Glomerular endothelial cell (primary cell): Measurements from ENCODE around the gene RHOXF1. TPM values are rescaled to one million over a fixed set of nuclear protein-coding genes. Genes with fewer than 3 reads are reported as not detected.
"Not testable (repeated sequence)": the region's sequence is repeated elsewhere in the genome, so short reads cannot be mapped to it uniquely, and the experiment has no call there.

ENCODE experiments used
- DNase-seq: peaks from one replicate; pipeline ENCODE4 v3.0.0-alpha.2; 2011; ENCODE audit warnings: low read depth, low spot score; ENCODE audit errors: extremely low read depth
- total RNA-seq: library from RNA; depleted of rRNA; stranded (reverse); fragments of >200 nt; gene quantifications from 2 replicates; pipeline ENCODE4 v1.2.3, GENCODE V29; 2015

RHOXF1 gene
- total RNA-seq = not detected in 2 replicates

- no peak for DNase-seq
These were observed at the start of gene RHOXF1 for GRCh38 chrX:120115438-120115963. TSS of gene RHOXF1 (minus strand) at chrX:120115913. CDS start at chrX:120115862, 51 bp downstream.

- DNase-seq = not testable (repeated sequence)
These were observed 43.4 kb upstream of the RHOXF1 start for GRCh38 chrX:120159086-120159485.

DNA sequence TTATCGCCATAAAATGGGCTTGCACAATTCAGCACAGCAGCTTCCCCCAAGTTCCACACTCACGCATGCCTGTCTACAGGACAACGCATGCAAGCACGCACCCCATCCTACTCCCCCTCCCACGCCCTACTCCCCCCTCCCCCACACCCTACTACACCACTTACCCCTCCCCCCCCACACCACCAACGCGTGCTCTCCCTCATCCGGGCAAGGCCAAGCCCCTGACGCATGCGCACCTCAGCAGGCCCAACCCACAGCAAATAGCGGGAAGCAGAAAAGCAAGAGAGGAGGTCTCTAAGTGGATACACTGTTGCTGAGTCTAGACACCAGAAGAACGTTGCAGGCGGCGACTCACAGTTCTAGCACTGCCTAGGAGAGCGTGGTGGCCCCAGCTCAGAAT is 42.6 kb upstream of the RHOXF1 start, which contains the start of gene RHOXF2:
Gene RHOXF2, plus strand, starts transcription at position 301 of the 400 bp plus-strand sequence. CDS start 138 bp downstream, outside the sequence.
- DNase-seq = not testable (repeated sequence)

DNA sequence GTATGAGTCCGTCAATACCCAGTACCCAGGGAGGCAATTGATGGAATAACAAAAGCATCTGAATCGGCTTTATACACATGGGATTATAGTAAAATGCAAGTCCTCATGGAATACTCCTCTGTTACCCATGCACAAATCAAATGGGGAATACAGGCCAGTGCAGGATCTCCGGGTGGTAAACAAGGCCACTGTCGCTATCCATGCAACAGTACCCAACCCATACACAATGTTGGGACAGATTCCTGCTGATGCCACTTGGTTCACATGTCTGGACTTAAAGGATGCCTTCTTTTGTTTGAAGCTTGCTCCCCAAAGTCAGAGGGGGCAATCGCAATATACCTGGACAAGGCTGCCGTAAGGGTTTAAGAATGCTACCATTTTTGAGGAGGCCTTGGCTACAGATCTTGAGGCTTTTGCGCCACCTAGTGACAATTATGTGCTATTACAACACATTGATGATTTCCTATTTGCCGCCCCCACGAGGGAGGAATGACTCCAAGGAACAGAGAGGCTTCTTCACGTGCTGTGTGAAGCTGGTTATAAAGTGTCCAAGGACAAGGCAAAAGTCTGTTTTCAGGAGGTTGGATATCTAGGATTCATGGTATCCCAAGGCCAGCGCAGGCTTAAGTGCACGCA is 34.5 kb upstream of the RHOXF1 start:
- DNase-seq = not testable (repeated sequence)

- DNase-seq = no peak
These were observed 31.8 kb upstream of the RHOXF1 start for GRCh38 chrX:120147537-120147936.

- DNase-seq = not testable (repeated sequence)
These were observed 30.6 kb upstream of the RHOXF1 start for GRCh38 chrX:120146323-120146722.

DNA sequence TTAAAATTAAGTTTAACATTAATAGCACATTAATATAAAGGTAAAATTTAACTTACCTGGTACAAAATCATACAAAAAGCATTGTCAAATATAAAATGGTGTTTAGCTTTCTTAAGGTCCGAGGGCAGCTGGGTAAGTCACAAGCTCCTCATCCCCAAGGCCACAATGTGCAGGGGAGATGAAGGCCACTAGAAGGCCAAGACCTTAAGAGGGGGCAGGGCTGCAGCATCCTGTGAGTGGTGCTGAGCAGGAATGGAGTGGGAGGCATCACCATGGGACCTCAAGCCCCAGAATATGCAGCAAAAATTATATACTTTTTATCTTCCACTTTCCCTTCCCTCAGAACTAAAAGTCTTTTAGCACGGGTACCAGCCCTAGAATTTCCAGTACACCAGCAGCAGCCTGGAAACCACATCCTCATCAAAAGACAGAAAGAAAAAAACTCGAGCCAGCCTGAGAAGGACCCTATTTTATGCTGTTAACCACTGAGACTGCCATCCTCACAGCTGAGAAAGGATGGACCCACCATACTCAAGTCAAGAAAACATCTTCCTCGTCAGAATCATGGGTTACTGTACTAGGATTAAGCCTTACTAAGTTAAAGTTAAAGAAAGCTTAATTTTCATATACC is 29.7 kb upstream of the RHOXF1 start:
- DNase-seq = no peak

- no peak for DNase-seq
These were observed 28.6 kb upstream of the RHOXF1 start for GRCh38 chrX:120144178-120144844.

GRCh38 chrX:120140293-120140981 is 24.7 kb upstream of the RHOXF1 start:
- no peak for DNase-seq

DNA sequence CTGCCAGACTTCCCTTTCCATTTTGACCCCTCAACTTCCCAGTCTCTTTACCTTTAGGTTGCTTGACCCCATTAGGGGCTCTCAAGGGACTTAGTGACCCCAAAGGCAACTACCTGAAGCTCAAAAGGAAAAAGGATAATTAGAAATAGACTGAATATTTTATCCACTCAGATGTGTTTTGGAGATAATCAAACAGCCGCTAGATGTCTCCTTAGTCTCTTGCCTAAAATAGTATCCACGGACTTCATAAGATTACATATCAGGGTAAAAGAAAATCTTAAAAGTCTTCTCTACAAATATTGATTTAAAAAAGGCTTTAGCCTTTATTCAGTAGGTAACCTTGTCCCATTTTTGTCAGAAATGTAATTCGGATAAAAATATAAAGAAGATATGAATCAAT is 21.7 kb upstream of the RHOXF1 start:
- DNase-seq = no peak

- no peak for DNase-seq
These were observed 21.1 kb upstream of the RHOXF1 start for GRCh38 chrX:120136840-120137239.

GRCh38 chrX:120136128-120136527 is 20.4 kb upstream of the RHOXF1 start:
- DNase-seq = no peak

- DNase-seq = not testable (repeated sequence)
These were observed 12.7 kb upstream of the RHOXF1 start for GRCh38 chrX:120128306-120128846.

DNA sequence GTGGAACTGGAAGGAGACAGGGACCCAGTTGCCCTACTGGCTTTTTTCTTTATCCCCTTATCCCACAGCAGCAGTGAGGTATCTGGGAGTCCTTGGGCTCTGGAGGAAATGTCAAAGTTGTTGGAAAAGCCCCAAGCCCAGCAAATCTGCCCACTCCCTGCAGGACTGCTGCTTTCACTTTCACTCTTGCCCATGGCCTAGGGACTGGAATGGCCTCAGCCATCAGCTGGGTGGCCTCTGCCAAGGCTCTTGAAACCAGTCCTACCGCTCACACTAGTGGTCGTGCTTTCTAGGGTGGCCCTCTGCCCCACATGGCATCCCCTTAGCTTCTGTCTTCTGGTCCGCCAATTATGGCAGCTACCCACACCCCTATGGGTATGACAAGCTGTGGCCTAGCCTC is 9.7 kb upstream of the RHOXF1 start:
- no peak for DNase-seq

- DNase-seq = no peak
These were observed 4.5 kb upstream of the RHOXF1 start for GRCh38 chrX:120120223-120120622.

DNA sequence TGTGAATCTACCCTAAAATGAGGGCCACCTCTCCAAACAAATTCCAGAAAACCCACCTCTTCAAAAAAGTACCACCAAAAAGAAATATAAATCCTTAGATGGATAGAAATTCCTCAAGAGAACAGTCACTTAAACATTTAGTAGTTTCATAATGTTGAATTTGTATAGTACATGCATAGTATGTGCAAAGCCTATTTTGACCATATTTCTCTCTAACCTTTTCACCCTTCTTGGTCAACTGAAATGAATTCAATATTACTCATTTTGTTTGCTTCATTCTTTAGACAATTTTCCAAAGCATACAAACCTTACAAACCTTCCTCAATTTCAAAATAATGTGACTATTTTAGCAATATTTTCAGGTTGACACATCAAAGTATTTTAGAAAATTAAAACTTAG is 4.1 kb downstream of the RHOXF1 start:
- DNase-seq = no peak

- no peak for DNase-seq
These were observed 6.3 kb downstream of the RHOXF1 start for GRCh38 chrX:120109378-120109777.

GRCh38 chrX:120104707-120105106 is 11.0 kb downstream of the RHOXF1 start:
- not testable (repeated sequence) for DNase-seq

GRCh38 chrX:120101057-120101456 is 14.7 kb downstream of the RHOXF1 start:
- not testable (repeated sequence) for DNase-seq

DNA sequence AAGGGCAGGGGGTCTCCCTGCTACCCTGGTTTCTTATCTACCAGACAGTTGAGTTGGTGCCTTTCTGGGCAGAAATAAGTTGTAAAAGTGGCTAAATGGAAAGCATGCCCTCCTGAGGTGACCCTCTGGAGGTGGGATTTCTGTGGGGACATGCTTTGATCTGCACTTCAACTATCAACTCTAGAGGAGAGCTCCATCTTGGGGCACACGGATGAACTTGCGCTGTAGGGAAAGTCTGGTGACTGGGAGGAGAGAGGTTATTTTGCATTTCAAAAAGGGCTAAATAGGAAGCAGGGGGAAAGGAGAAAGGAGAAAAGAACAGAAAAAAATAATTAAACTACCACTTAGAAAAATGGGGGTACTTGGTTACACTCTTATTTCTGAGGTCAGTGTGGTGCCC is 25.5 kb downstream of the RHOXF1 start:
- no peak for DNase-seq
